Measurements from ENCODE around the gene M1AP.

The M1AP gene

DNA sequence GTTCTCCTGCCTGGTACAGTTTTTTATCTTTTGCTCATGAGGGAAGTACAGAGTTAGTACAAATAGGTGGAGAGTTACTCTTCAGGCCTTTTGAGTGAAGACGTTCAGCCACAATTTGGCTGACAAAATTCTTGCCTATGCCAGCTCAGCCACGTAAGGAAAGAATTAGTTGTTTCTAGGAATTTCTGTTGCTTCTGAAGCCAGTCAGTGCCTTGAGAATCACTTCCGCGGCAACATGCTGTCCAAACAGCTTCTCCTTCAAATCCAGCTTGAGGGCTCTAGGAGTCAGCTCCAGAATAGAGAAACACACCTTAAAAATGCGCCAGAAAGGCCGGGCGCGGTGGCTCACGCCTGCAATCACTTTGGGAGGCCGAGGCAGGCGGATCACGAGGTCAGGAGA is 27.5 kb downstream of the M1AP start:
- TF ChIP-seq EZH2 (IDR thresholded peaks at IDR 0.05; ENCODE audit: borderline replicate concordance, low read depth, low read length, severe bottlenecking) = no peak
- TF ChIP-seq, protein P1, sequence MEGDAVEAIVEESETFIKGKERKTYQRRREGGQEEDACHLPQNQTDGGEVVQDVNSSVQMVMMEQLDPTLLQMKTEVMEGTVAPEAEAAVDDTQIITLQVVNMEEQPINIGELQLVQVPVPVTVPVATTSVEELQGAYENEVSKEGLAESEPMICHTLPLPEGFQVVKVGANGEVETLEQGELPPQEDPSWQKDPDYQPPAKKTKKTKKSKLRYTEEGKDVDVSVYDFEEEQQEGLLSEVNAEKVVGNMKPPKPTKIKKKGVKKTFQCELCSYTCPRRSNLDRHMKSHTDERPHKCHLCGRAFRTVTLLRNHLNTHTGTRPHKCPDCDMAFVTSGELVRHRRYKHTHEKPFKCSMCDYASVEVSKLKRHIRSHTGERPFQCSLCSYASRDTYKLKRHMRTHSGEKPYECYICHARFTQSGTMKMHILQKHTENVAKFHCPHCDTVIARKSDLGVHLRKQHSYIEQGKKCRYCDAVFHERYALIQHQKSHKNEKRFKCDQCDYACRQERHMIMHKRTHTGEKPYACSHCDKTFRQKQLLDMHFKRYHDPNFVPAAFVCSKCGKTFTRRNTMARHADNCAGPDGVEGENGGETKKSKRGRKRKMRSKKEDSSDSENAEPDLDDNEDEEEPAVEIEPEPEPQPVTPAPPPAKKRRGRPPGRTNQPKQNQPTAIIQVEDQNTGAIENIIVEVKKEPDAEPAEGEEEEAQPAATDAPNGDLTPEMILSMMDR (IDR thresholded peaks at IDR 0.05; ENCODE audit: borderline replicate concordance, extremely low read depth, low read length, poor library complexity, severe bottlenecking) = no peak
- Histone ChIP-seq H3K4me2 (ENCODE audit: insufficient read depth, low read length) (no peak overlapping the region), H3K9me3 (ENCODE audit: insufficient read depth, low read length, severe bottlenecking) (no peaks in the 10 kb centered on the region), H3K27ac (ENCODE audit: low read length) (no peak overlapping the region), H4K20me1 (ENCODE audit: insufficient read depth, low read length) (no peaks in the 10 kb centered on the region), H3K27me3 (ENCODE audit: insufficient read depth, low read length, poor library complexity) (peaks cover 20% of the 10 kb centered on the region), H3K9ac (ENCODE audit: low read depth, low read length) (no peak overlapping the region), H3K36me3 (ENCODE audit: insufficient read depth, low read length) (no peaks in the 10 kb centered on the region), H3K4me3 (ENCODE audit: low read depth in 1 of 2, low read length in 2 of 2) (no peak overlapping the region), H3K4me1 (ENCODE audit: insufficient read depth, low read length) (no peaks in the 10 kb centered on the region), H2AFZ (ENCODE audit: low read depth, low read length) (no peak overlapping the region), H3K79me2 (ENCODE audit: insufficient read depth, low read length) (no peaks in the 10 kb centered on the region)
- ATAC-seq (ENCODE audit: insufficient read depth, low read depth) (no peak), DNase-seq (no peak)

DNA sequence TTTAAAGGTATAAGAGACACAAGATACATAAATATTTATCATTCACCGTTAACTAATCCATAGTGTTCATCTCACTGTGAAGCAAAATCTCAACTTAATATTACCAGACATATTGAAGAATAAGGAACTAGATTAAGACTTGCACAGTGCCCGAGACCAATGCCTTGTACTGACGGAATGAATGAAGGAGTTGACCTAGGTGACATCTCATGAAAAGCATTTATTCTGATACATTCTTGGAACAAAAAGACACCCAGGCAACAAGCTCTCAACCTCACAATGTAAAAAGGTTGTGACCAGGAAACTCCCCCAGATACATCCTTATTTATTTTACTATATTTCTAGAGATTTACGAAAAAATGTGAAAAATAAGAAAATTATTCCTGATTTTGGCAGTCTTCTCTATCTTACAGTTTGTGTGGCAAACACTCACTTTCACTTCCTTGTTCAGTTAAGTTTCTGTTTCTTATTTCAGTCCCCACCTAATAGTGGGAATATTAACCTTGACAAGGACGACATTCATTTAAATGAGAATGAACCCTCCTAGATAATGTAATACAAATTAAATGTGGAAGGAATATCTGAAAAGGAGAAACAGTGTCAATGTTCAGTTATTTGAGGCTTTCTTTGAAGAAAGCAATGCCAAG is 28.4 kb downstream of the M1AP start:
- Histone ChIP-seq H3K4me2 (ENCODE audit: insufficient read depth, low read length) (no peak overlapping the region), H3K4me3 (ENCODE audit: low read depth in 1 of 2, low read length in 2 of 2) (no peak overlapping the region), H3K9ac (ENCODE audit: low read depth, low read length) (no peak overlapping the region), H2AFZ (ENCODE audit: low read depth, low read length) (no peak overlapping the region; the same call in 1 of the 2 replicates), H3K36me3 (ENCODE audit: insufficient read depth, low read length) (no peaks in the 10 kb centered on the region), H3K79me2 (ENCODE audit: insufficient read depth, low read length) (no peaks in the 10 kb centered on the region), H4K20me1 (ENCODE audit: insufficient read depth, low read length) (no peaks in the 10 kb centered on the region), H3K27me3 (ENCODE audit: insufficient read depth, low read length, poor library complexity) (peaks cover 21% of the 10 kb centered on the region), H3K27ac (ENCODE audit: low read length) (no peak overlapping the region), H3K9me3 (ENCODE audit: insufficient read depth, low read length, severe bottlenecking) (no peaks in the 10 kb centered on the region), H3K4me1 (ENCODE audit: insufficient read depth, low read length) (no peaks in the 10 kb centered on the region)
- DNase-seq (no peak), ATAC-seq (ENCODE audit: insufficient read depth, low read depth) (no peak)
- no peak for TF ChIP-seq EZH2 (IDR thresholded peaks at IDR 0.05; ENCODE audit: borderline replicate concordance, low read depth, low read length, severe bottlenecking)
- TF ChIP-seq, protein P1 (IDR thresholded peaks at IDR 0.05; ENCODE audit: borderline replicate concordance, extremely low read depth, low read length, poor library complexity, severe bottlenecking) = no peak

DNA sequence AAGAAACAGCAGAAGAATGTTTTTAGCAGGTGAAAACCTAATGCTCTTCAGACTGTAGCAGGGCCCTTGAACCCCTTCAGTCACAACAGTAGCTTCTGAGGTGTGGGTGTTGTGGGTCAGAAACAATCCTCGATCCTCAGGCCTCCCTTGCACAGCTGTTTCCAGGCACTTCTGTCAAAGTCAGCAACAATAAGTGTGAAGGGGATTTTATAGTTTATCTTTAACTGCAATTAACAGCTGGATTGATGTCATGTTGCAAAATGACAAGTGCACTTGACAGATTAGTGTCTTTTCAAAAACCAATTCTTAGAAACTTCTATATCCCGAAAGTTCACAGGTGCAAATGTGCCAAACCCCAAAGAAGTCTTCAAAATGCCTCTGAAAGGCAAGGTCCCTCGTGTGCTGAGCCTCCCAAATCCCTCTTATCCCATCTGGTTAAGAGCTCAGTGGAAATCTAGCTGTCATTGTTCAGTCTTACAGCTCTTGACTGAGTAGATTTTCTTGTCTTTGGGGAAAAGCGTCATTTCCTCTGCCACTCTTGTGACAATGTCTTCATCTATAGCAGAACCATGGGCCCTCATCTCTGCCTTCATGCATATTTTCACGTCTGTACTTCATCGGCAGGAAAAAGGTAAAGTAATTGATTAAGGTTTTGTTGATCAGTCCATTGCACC is 29.6 kb downstream of the M1AP start:
- no peaks in the 10 kb centered on the region for H3K79me2 ChIP-seq (ENCODE audit: insufficient read depth, low read length)
- no peaks in the 10 kb centered on the region for H3K4me1 ChIP-seq (ENCODE audit: insufficient read depth, low read length)
- H3K27ac ChIP-seq (ENCODE audit: low read length) = no peak overlapping the region
- no peaks in the 10 kb centered on the region for H3K9me3 ChIP-seq (ENCODE audit: insufficient read depth, low read length, severe bottlenecking)
- no peak overlapping the region for H3K4me2 ChIP-seq (ENCODE audit: insufficient read depth, low read length)
- no peaks in the 10 kb centered on the region for H3K36me3 ChIP-seq (ENCODE audit: insufficient read depth, low read length)
- no peak overlapping the region for H3K4me3 ChIP-seq (ENCODE audit: low read depth in 1 of 2, low read length in 2 of 2)
- DNase-seq = no peak
- H3K9ac ChIP-seq (ENCODE audit: low read depth, low read length) = no peak overlapping the region
- no peaks in the 10 kb centered on the region for H4K20me1 ChIP-seq (ENCODE audit: insufficient read depth, low read length)
- ATAC-seq (ENCODE audit: insufficient read depth, low read depth) = no peak
- peaks cover 30% of the 10 kb centered on the region for H3K27me3 ChIP-seq (ENCODE audit: insufficient read depth, low read length, poor library complexity)
- no peak for TF ChIP-seq EZH2 (IDR thresholded peaks at IDR 0.05; ENCODE audit: borderline replicate concordance, low read depth, low read length, severe bottlenecking)
- TF ChIP-seq, protein P1 (IDR thresholded peaks at IDR 0.05; ENCODE audit: borderline replicate concordance, extremely low read depth, low read length, poor library complexity, severe bottlenecking) = no peak
- no peak overlapping the region for H2AFZ ChIP-seq (ENCODE audit: low read depth, low read length)

Data from DND-41 (cell line).